HG02885 (cell line): ENCODE measurements around the gene FOXP2.
"Not testable (repeated sequence)": the region's sequence is repeated elsewhere in the genome, so short reads cannot be mapped to it uniquely, and the experiment has no call there.

Experiments
- ATAC-seq: cut with Tn5 transposase; IDR thresholded peaks from one replicate; pipeline ENCODE4 v1.9.1; 2021; ENCODE audit warnings: mild to moderate bottlenecking; ENCODE audit not compliant: unreplicated experiment, poor library complexity

The FOXP2 gene

GRCh38 chr7:114488696-114489095 is 74.1 kb downstream of the FOXP2 start:
- no peak for ATAC-seq

DNA sequence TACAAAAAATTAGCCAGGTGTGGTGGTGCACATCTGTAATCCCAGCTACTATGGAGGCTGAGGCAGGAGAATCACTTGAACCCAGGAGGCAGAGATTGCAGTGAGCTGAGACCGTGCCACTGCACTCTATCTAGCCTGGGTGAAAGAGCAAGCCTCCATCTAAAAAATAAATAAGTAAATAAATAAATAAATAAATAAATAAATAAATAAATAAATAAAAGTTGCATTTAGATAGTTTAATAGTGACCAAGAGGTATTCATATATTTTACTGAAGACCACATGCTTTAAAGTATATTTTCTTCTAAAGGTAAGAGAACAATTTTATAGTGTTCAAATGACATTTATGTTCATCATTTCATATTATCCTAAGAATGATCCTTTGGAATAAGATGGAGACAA is 82.9 kb downstream of the FOXP2 start:
- ATAC-seq: not testable (repeated sequence)

- no peak for ATAC-seq
These were observed 88.0 kb downstream of the FOXP2 start for GRCh38 chr7:114502454-114503254.

DNA sequence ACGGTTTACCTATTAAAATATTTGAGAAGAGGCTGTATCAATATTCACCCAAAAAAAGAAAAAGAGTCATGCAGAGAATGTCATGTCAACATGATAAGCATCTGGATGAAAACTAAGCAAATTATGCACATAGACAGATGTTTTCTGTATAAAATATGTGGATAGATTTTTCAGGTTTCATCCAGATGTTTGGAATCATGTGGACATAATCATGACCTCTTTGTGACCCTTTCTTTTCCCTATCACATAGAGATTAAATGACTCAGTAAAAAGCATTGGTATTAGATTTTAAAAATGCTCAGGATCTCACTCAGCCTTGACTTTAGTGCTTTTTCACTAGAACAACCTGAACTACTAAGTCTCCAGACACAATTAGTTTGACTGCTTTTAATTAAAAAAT is 90.0 kb downstream of the FOXP2 start:
- ATAC-seq: no peak

DNA sequence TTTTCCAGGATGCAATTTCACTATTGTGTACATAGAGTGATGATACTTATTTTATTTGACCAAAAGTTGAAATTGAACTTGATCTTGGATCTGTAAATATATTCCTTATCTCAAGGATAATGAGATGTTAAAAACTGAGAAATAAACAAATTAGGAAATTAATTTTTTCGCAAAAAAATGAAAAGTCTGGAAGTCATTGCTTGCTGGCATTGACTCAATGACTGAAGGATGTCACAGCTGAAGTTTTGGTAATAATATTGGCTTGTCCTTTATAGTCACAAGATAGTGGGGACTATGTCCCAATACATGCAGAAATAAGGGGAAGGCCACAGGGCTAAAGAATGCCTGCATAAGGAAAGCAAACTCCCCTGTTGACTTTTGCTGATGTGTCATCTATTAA is 92.8 kb downstream of the FOXP2 start:
- ATAC-seq: no peak

DNA sequence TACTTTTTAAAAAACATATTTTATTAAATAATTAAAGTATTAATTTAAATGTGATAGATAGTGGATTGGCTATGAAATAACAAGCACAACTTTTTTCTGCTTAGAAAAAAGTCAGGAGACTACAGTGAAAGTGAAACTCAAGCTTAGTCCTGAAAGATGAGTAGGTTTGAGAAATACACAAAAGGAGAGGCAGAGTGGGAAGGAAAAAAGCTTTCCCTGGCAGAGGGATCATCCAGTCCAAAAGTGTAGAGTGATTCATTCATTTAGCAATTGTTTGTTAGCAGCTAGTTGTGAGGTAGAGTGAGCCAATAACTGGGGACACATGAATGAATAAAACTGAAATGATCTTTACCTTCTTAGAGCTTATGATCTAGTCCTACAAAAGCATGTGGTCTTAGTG is 93.5 kb downstream of the FOXP2 start:
- no peak for ATAC-seq

- not testable (repeated sequence) for ATAC-seq
These were observed 96.2 kb downstream of the FOXP2 start for GRCh38 chr7:114510824-114511223.

- ATAC-seq: no peak
These were observed 104.6 kb downstream of the FOXP2 start for GRCh38 chr7:114519240-114519639.

DNA sequence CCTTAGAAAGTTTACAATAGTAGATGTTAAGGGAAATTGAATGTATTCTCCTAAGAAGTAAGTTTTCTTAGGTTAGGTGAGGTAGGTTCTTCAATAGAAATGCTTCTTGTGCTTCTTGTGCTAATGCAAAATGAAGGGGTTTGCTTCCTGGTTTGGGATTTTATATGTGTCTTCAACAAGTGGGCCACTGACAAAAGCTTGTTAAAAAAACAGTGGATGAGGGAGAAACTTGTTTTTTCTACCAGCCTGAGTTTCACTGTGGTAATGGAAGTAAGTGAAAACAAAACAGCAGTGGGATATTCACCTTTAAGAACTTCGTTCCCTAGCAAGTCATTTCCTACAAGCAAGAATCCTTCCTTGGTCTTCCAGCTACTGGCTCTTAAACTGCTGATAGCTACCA is 107.5 kb downstream of the FOXP2 start:
- no peak for ATAC-seq

GRCh38 chr7:114527589-114527988 is 113.0 kb downstream of the FOXP2 start:
- ATAC-seq: no peak

DNA sequence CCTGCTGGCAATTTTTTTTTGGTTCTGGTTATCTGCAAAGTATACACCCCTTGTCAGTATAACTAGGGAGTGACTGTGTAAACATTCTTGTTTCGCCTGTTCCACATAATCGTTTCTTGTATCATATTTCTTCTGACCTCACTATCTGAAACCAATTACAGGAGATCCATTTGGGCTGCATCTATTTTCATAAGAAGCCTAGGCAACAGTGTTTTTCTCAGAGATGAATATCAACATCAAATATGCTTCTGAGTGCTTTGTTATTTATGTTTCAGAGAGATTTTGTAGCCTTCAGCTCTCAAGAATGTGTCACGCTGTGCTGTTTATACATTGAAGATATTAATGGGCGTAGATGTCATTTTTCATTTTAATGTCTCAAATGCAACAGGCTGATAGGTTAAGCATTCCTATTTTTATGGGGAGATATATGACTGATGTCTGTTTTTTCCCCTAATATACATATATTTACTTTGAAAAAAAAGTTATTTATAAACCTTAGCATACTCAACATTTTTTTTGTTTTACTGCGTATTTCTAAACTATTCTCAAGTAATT is 115.5 kb downstream of the FOXP2 start:
- ATAC-seq: no peak

- no peak for ATAC-seq
These were observed 116.7 kb downstream of the FOXP2 start for GRCh38 chr7:114531326-114531725.

DNA sequence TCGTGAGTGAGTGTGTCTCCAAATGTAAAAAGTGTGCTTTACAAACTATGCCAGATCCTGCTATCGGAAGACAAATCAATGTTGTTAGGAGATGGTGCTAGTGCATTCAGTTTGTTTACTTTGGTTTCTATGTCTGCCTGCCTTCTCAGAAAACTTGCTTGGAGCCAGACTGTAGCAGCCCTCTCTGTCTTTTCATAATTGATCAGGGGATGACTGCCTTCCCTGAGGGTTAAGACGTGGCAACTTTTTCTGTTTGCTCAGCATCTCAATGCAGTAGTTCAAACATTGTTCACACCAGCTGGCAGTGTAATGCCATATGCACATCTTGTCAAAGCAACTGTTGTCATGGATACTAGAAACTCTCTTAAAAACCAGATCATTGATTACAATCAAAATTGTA is 118.5 kb downstream of the FOXP2 start:
- ATAC-seq: no peak

- no peak for ATAC-seq
These were observed 120.3 kb downstream of the FOXP2 start for GRCh38 chr7:114534953-114535352.

DNA sequence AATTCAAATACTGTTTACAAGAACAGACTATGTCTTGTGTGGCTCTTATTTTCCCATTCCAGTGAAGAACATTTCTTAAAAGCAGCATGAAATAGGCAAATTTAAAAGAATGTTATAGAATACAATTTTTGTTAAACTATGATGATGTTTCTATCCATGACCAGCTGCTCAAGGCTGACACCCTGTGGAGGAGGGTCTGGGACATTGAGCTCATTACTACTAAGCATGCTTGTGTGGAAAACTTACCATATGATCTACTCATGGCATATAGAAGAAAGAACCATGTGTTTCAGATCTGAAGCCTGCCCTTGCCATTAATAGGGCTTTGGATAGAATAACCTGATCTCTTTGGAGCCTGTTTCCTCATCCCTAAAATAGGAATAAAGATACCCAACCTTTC is 125.0 kb downstream of the FOXP2 start:
- ATAC-seq: no peak

DNA sequence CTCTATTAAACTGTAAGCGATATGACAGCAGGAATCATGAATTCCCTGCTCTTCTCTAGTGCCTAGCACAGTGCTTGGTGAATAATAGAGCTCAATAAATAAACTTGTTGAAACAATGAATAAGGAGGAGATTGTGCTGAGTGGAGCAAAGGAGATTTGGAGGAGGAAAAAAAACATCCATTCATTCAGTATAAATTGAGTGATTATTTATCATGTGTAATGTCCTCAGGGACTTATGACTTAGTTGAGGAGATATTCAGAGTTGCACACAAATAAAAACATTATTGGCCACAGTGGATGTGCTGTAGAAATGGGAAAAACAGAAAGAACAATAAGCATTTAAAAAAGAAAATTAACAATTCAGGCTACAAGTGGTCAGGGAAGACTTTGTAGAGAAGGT is 125.7 kb downstream of the FOXP2 start:
- no peak for ATAC-seq

GRCh38 chr7:114547346-114547745 is 132.7 kb downstream of the FOXP2 start:
- not testable (repeated sequence) for ATAC-seq

DNA sequence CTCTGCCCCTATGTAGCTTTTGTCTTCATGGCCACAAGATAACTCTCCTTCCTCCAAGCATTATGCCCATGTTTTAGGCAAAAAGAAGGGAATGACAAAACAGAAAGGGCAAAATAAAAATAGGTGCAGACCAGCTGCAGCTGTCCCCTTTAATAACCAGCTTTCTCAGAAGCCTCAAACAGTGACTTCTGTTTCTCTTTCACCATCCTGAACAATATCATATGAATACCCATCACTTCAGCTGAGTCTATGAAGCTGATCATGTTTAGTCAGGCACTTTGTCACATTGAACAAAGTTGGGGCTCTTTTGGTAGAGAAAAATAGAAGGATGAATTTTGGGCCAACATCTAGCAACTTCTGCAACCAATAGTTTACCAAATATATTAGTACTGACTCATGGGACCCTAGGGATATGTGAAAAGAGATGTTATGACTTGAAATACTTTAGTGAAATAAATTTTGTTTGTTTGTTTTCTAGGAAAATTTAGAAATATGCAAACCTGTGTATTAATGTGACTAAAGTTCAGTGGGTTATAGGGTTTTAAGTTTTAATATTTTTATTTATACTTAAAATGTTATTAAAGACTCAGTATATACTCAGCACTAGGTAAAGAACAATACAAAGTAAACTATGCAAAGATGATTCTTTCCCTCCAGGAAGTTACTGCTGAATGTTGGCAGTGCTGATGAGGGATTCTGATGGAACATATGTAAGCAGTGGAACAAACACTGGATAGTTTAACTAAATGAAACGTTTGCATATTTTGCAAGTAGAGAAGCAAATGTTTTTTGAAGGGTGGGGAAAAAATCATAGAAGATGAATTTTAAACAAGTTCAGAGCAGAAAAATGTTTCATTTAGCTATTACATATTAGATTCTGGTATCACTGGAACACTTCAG is 133.7 kb downstream of the FOXP2 start:
- no peak for ATAC-seq

GRCh38 chr7:114554781-114555537 is 140.3 kb downstream of the FOXP2 start:
- ATAC-seq: peak; percentile 94

GRCh38 chr7:114567416-114567815 is 152.8 kb downstream of the FOXP2 start:
- no peak for ATAC-seq
